Umbilical cord (tissue), 2 donors: ENCODE results near the gene ASB13. TPM values are rescaled to one million over a fixed set of nuclear protein-coding genes. Genes with fewer than 3 reads are reported as not detected.

ENCODE experiments used
- DNase-seq: peaks from one replicate; pipeline ENCODE4 v3.0.0-alpha.2; 2015; ENCODE audit warnings: low spot score
- total RNA-seq: library from RNA; depleted of rRNA; stranded (reverse); fragments of >200 nt; gene quantifications from one replicate; pipeline ENCODE4 v1.2.3, GENCODE V29; 2014; ENCODE audit warnings: low replicate concordance; ENCODE audit not compliant: insufficient read depth

The ASB13 gene
- total RNA-seq, 1 donor from 2014 or later = 7.0 TPM

- peak; percentile 65 for DNase-seq
Measured at GRCh38 chr10:5589661-5590511, 76.5 kb downstream of the ASB13 start.

GRCh38 chr10:5589011-5589660 is 77.3 kb downstream of the ASB13 start:
- no peak for DNase-seq

Other genes with a start within 250 kb of the ASB13 start
- gene CALML5, start 167.0 kb downstream of the ASB13 start, total RNA-seq = not detected
- not detected for gene CALML3, start 141.6 kb downstream of the ASB13 start, total RNA-seq
- 40.2 TPM for gene TASOR2, start 18.2 kb upstream of the ASB13 start, total RNA-seq
- gene GDI2, start 146.8 kb upstream of the ASB13 start, total RNA-seq = 469 TPM
- 6.0 TPM for gene ANKRD16, start 223.3 kb upstream of the ASB13 start, total RNA-seq
- 62.1 TPM for gene FBH1, start 223.6 kb upstream of the ASB13 start, total RNA-seq